PC-9 (cell line): ENCODE results near the gene TBX2.

Experiments
- EZH2 ChIP-seq: fragments of 200-600 bp; sonication (generic); IDR thresholded peaks from 2 replicates; pipeline ENCODE4 v1.8.0; 2017; ENCODE audit warnings: antibody characterized with exemption, low read depth
- TF ChIP-seq, protein P1 (sequence below): fragments of 200-600 bp; sonication (generic); conservative IDR thresholded peaks from 2 replicates; pipeline ENCODE4 v1.6.1; 2017; ENCODE audit warnings: mixed run types, antibody characterized with exemption, mild to moderate bottlenecking, moderate library complexity

DNA sequence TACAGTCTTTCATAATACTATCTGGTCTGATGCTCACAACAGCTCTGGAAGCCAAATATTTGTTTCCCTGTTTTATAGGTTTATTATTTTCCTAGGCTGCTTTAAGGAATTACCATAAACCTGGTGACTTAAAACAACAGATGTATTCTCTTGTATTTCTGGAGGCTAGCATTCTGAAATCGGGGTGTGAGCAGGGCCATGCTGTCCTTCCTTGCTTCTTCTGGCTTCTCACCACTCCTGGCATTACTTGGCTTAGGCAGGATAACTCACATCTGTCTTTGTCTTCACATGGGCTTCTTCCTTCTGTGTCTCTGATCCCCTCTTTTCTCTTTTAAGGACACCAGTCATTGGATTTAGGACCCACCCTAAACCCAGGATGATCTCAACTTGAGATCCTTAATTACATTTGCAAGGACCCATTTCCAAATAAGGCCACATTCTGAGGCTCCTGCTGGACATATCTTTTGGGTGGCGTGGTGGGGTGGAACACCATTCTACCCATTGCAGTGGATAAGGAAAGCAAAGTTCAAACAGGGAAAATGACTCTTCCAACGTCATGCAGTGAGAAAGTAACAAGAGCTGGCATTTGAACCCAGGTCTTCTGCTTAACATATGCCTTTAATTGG is 39.2 kb upstream of the TBX2 start:
- TF ChIP-seq EZH2, result no peak
- TF ChIP-seq, protein P1, sequence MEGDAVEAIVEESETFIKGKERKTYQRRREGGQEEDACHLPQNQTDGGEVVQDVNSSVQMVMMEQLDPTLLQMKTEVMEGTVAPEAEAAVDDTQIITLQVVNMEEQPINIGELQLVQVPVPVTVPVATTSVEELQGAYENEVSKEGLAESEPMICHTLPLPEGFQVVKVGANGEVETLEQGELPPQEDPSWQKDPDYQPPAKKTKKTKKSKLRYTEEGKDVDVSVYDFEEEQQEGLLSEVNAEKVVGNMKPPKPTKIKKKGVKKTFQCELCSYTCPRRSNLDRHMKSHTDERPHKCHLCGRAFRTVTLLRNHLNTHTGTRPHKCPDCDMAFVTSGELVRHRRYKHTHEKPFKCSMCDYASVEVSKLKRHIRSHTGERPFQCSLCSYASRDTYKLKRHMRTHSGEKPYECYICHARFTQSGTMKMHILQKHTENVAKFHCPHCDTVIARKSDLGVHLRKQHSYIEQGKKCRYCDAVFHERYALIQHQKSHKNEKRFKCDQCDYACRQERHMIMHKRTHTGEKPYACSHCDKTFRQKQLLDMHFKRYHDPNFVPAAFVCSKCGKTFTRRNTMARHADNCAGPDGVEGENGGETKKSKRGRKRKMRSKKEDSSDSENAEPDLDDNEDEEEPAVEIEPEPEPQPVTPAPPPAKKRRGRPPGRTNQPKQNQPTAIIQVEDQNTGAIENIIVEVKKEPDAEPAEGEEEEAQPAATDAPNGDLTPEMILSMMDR, result no peak
